Astrocyte (in vitro differentiated cells and primary cell): ENCODE results near the gene PLS1. TPM values are rescaled to one million over a fixed set of nuclear protein-coding genes. Genes with fewer than 3 reads are reported as not detected.
"Not testable (repeated sequence)": the region's sequence is repeated elsewhere in the genome, so short reads cannot be mapped to it uniquely, and the experiment has no call there.

Source experiments
- DNase-seq: peaks from one replicate; pipeline ENCODE4 v3.0.0-alpha.2; 2010; ENCODE audit warnings: low read depth
- FAIRE-seq: peaks from 2 replicates; lab custom pipeline; 2011; peaks lifted over from hg19 to GRCh38; lab: Jason Lieb, UNC
- H2AFZ ChIP-seq: 2 replicates; pipeline ENCODE4 v1.6.0; 2012; ENCODE audit warnings: low read depth, low read length, inconsistent platforms
- H3K27ac ChIP-seq: 2 replicates; pipeline ENCODE4 v1.5.1; 2011; ENCODE audit warnings: low read depth, low read length, inconsistent platforms
- H3K27me3 ChIP-seq: 2 replicates; pipeline ENCODE4 v1.6.0; 2011; ENCODE audit warnings: low read length, inconsistent platforms; ENCODE audit not compliant: insufficient read depth
- H3K36me3 ChIP-seq: 2 replicates; pipeline ENCODE4 v1.5.1; 2011; ENCODE audit warnings: low read length, inconsistent platforms; ENCODE audit not compliant: insufficient read depth
- H3K4me1 ChIP-seq: 2 replicates; pipeline ENCODE4 v1.5.1; 2011; ENCODE audit warnings: low read length, inconsistent platforms; ENCODE audit not compliant: insufficient read depth
- H3K4me2 ChIP-seq: 2 replicates; pipeline ENCODE4 v1.6.0; 2012; ENCODE audit warnings: low read length, inconsistent platforms
- H3K4me3 ChIP-seq: 2 replicates; pipeline ENCODE4 v1.5.1; 2011; ENCODE audit warnings: low read depth, mild to moderate bottlenecking, low read length, inconsistent platforms; ENCODE audit not compliant: insufficient read depth
- H3K79me2 ChIP-seq: 2 replicates; pipeline ENCODE4 v1.6.0; 2012; ENCODE audit warnings: mild to moderate bottlenecking, low read length, inconsistent platforms; ENCODE audit not compliant: insufficient read depth
- H3K9ac ChIP-seq: 2 replicates; pipeline ENCODE4 v1.6.0; 2012; ENCODE audit warnings: mild to moderate bottlenecking, low read length, inconsistent platforms
- H3K9me3 ChIP-seq: 2 replicates; pipeline ENCODE4 v1.5.1; 2012; ENCODE audit warnings: low read depth, mild to moderate bottlenecking, low read length, inconsistent platforms; ENCODE audit not compliant: insufficient read depth
- H4K20me1 ChIP-seq: 2 replicates; pipeline ENCODE4 v1.6.0; 2012; ENCODE audit warnings: low read length, inconsistent platforms; ENCODE audit not compliant: insufficient read depth
- H3K27ac Mint-ChIP-seq: one replicate; pipeline ENCODE4 v1.8.0; 2021; ENCODE audit warnings: mild to moderate bottlenecking, mixed read lengths; ENCODE audit not compliant: unreplicated experiment
- H3K27me3 Mint-ChIP-seq: one replicate; pipeline ENCODE4 v1.8.0; 2021; ENCODE audit warnings: low read depth, mixed read lengths; ENCODE audit not compliant: unreplicated experiment
- H3K36me3 Mint-ChIP-seq: one replicate; pipeline ENCODE4 v1.8.0; 2021; ENCODE audit warnings: low read depth, mixed read lengths; ENCODE audit not compliant: unreplicated experiment
- H3K4me1 Mint-ChIP-seq: one replicate; pipeline ENCODE4 v1.8.0; 2021; ENCODE audit warnings: low read depth, mixed read lengths; ENCODE audit not compliant: unreplicated experiment
- H3K4me3 Mint-ChIP-seq: one replicate; pipeline ENCODE4 v1.8.0; 2021; ENCODE audit warnings: mild to moderate bottlenecking, moderate library complexity, mixed read lengths; ENCODE audit not compliant: unreplicated experiment
- H3K9me3 Mint-ChIP-seq: one replicate; pipeline ENCODE4 v1.8.0; 2021; ENCODE audit warnings: mild to moderate bottlenecking, mixed read lengths; ENCODE audit not compliant: unreplicated experiment
- CTCF ChIP-seq: IDR thresholded peaks from 2 replicates; pipeline ENCODE4 v1.5.1; 2011; ENCODE audit warnings: low read depth, mild to moderate bottlenecking, inconsistent platforms, low read length, moderate library complexity; ENCODE audit not compliant: insufficient read depth
- EZH2 ChIP-seq: IDR thresholded peaks from 2 replicates; pipeline ENCODE4 v1.6.1; 2012; ENCODE audit warnings: mild to moderate bottlenecking, low read length, inconsistent platforms; ENCODE audit not compliant: insufficient read depth
- total RNA-seq: library from RNA; stranded (reverse); gene quantifications from 2 replicates; pipeline ENCODE4 v1.2.1, GENCODE V29; 2021

Gene PLS1
- total RNA-seq, 1 donor from 2014 or later = 7.8 TPM

GRCh38 chr3:142586803-142587406 is 9.3 kb upstream of the PLS1 start:
- peak overlapping the region; percentile 24 for H3K4me2 ChIP-seq
- FAIRE-seq = peak; percentile 96

GRCh38 chr3:142588703-142589102 is 7.5 kb upstream of the PLS1 start:
- Histone ChIP-seq H3K4me3 (no peak overlapping the region), H3K36me3 (no peaks in the 10 kb centered on the region), H3K9ac (no peak overlapping the region), H4K20me1 (no peaks in the 10 kb centered on the region), H2AFZ (no peak overlapping the region), H3K4me1 (peaks cover 3% of the 10 kb centered on the region), H3K4me2 (no peak overlapping the region), H3K9me3 (no peaks in the 10 kb centered on the region), H3K27me3 (no peaks in the 10 kb centered on the region), H3K79me2 (no peaks in the 10 kb centered on the region), H3K27ac (no peak overlapping the region)
- DNase-seq (no peak), FAIRE-seq (no peak)
- no peak for TF ChIP-seq CTCF
- TF ChIP-seq EZH2 = no peak
- H3K36me3 Mint-ChIP-seq = no peaks in the 10 kb centered on the region
- no peaks in the 10 kb centered on the region for H3K27me3 Mint-ChIP-seq
- no peaks in the 10 kb centered on the region for H3K9me3 Mint-ChIP-seq
- peaks cover 3% of the 10 kb centered on the region for H3K4me1 Mint-ChIP-seq
- H3K4me3 Mint-ChIP-seq = no peak overlapping the region
- H3K27ac Mint-ChIP-seq = no peak overlapping the region

More at GRCh38 chr3:142586803-142587406, 9.3 kb upstream of the PLS1 start:
- H3K9me3 Mint-ChIP-seq = no peaks in the 10 kb centered on the region
- H3K36me3 Mint-ChIP-seq = no peaks in the 10 kb centered on the region
- no peaks in the 10 kb centered on the region for H3K9me3 ChIP-seq
- H3K4me1 ChIP-seq = peaks cover 3% of the 10 kb centered on the region
- H3K36me3 ChIP-seq = no peaks in the 10 kb centered on the region
- H3K4me1 Mint-ChIP-seq = peaks cover 3% of the 10 kb centered on the region
- no peak overlapping the region for H3K27ac ChIP-seq
- TF ChIP-seq CTCF = peak; percentile 66
- TF ChIP-seq EZH2 = no peak
- no peaks in the 10 kb centered on the region for H3K27me3 ChIP-seq
- H3K4me3 Mint-ChIP-seq = no peak overlapping the region
- H3K79me2 ChIP-seq = no peaks in the 10 kb centered on the region
- H2AFZ ChIP-seq = no peak overlapping the region
- no peak overlapping the region for H3K9ac ChIP-seq
- no peaks in the 10 kb centered on the region for H3K27me3 Mint-ChIP-seq
- peak; percentile 64 for DNase-seq
- H4K20me1 ChIP-seq = no peaks in the 10 kb centered on the region
- H3K4me3 ChIP-seq = no peak overlapping the region
- H3K27ac Mint-ChIP-seq = no peak overlapping the region

GRCh38 chr3:142592268-142592667 is 3.9 kb upstream of the PLS1 start:
- not testable (repeated sequence) for H3K27ac Mint-ChIP-seq, H3K27me3 ChIP-seq, H3K27me3 Mint-ChIP-seq, H4K20me1 ChIP-seq, H3K9me3 Mint-ChIP-seq, H3K79me2 ChIP-seq, H3K9ac ChIP-seq, FAIRE-seq, H3K4me2 ChIP-seq, H3K4me3 Mint-ChIP-seq, H3K36me3 Mint-ChIP-seq, H3K4me1 Mint-ChIP-seq, H3K27ac ChIP-seq, DNase-seq, H3K9me3 ChIP-seq, H3K4me1 ChIP-seq, H3K36me3 ChIP-seq, H2AFZ ChIP-seq, H3K4me3 ChIP-seq
